GM19239 (cell line): ENCODE measurements around the gene SEC22A.

ENCODE experiments used
- DNase-seq: peaks from one replicate; pipeline ENCODE4 v3.0.0; 2011; ENCODE audit warnings: low spot score; ENCODE audit not compliant: insufficient read length
- FAIRE-seq: peaks from 2 replicates; lab custom pipeline; 2011; peaks lifted over from hg19 to GRCh38; lab: Jason Lieb, UNC

SEC22A gene

DNA sequence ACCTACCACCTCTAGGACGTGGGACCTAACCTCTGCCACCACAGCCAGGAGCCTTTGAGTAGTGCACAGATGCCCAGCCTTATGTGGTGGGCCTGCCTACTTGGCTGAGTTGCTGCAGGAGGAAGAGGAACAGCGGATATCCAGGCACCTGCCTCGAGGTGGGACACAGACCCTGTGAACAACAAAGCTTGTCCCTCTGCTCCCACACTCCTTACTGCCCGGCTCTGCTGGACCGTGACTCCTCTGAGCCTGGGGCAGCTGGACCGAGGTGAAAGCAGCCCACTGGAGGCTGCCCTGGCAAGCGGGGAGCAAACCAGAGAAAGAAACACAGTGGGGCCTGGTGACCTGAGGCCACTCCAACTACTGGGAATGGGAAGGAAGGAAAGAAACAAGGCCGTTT is 97.8 kb downstream of the SEC22A start:
- FAIRE-seq, result no peak
- DNase-seq, result no peak

- FAIRE-seq, result no peak
These were observed 98.3 kb downstream of the SEC22A start for GRCh38 chr3:123300056-123300455.

GRCh38 chr3:123300583-123300982 is 98.8 kb downstream of the SEC22A start:
- FAIRE-seq (no peak), DNase-seq (no peak)

More at GRCh38 chr3:123300056-123300455, 98.3 kb downstream of the SEC22A start:
- no peak for DNase-seq

DNA sequence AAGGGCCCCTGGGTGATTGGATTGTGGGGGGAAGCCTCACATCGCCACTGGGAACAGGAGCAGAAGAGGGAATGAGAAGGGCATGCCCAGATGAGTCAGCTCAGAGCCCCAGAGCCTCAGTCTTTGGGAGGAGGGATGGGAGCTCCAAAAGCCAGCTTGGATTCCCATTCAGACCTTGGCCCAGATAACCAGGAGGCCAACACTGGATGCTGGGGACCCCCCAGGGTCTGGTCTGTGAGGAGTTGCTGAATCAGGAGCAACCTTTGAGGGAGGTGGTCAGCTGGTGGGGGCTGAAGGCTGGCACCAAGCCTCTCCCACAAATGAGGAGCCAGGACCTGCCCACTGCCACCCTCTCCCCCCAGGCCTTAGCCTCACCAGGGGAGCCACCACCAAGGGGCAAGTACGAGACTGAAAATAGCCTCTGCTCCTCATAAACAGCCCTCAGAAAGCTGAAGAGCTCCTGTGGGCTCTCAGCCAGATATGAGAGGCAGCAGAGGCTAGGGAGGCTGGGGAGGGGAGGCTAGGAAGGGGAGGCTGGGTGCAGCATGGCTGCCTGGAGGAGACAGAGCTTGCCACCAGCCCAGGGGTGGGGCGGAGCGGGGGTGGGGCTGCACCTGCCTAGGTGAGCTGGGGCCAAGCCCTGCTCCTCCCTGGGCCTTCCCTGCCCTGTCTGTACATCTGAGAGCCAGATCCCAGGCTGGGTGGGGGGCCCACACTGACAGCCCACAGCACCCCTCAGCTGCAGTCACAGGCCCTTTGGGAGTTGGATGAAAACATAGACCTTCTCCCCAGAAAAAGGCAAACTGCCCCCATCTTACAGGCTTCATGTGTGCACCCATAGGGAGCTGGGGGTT is 99.8 kb downstream of the SEC22A start:
- DNase-seq (no peak), FAIRE-seq (no peak)

GRCh38 chr3:123302961-123303360 is 101.2 kb downstream of the SEC22A start:
- FAIRE-seq (no peak), DNase-seq (no peak)

DNA sequence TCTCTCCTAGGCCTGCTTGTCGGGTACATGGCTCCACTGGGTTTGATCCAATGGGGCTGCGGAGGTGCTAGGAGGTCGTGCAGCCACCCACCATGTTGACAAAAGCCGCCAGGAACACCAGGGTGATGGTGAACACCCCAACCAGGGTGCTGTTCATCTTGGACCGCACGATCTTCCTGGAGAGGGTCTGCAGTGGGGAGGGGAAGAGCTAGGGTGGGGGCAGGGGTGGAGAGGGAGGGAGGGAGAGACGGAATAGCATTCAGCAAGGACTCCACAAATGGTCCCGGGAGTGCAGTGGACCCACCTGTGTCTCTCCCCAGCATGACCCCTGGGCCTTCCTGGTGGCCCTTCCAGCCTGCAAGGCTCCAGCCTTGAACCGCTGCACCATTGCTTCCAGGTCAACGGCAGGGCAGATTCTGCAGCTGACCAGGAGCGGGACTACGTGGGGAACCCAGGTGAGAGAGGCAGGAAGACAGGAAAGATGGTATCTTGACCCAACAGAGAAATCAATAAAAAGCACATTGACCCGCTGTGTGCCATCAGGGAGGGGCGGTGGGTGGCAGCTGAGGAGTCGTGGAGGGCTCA is 102.3 kb downstream of the SEC22A start:
- FAIRE-seq (no peak), DNase-seq (no peak)

GRCh38 chr3:123305192-123305591 is 103.4 kb downstream of the SEC22A start:
- DNase-seq, result no peak
- FAIRE-seq, result no peak

DNA sequence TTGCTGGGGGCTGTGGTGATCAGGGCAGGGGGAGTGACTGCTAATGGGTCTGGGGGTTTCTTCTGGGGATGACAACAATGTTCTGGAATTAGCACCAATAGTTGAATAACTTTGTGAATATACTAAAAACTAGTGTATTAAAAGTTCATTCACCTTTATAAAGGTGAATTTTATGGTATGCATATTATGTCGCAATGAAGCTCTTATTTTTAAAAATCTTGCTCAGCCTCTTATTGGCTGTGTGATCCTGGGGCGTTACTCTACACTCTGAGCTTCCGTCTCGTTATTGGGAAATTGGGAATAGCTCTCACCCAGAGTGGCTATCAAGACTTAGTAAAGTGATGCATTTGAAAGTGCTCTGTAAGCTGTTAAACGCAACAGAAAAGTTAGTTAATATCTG is 105.3 kb downstream of the SEC22A start:
- FAIRE-seq, result no peak

GRCh38 chr3:123310186-123310585 is 108.4 kb downstream of the SEC22A start:
- FAIRE-seq (no peak), DNase-seq (no peak)

More for the DNA sequence above, 105.3 kb downstream of the SEC22A start:
- no peak for DNase-seq

GRCh38 chr3:123310741-123311140 is 109.0 kb downstream of the SEC22A start:
- DNase-seq (no peak), FAIRE-seq (no peak)

DNA sequence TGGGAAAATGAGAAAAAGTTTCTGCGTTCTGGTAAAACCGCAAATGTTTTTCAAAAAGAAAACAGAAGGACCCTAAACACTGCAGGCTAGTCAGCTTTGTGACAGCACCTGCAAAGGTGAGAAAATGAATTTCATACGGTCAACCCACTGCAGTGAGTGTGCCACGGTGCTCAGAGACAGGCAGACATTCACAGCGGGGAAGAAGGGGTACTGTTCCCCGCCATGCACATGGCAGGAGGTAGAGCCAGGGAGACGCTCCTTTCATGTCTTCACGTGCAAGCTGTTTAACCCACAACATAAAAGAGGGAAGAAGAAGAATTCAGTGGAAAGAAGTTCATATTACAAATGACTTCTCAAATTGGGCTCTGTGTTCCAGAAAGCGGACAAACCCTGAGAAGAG is 109.5 kb downstream of the SEC22A start:
- FAIRE-seq (no peak), DNase-seq (no peak)

GRCh38 chr3:123312331-123313265 is 110.9 kb downstream of the SEC22A start:
- DNase-seq (no peak), FAIRE-seq (no peak)

DNA sequence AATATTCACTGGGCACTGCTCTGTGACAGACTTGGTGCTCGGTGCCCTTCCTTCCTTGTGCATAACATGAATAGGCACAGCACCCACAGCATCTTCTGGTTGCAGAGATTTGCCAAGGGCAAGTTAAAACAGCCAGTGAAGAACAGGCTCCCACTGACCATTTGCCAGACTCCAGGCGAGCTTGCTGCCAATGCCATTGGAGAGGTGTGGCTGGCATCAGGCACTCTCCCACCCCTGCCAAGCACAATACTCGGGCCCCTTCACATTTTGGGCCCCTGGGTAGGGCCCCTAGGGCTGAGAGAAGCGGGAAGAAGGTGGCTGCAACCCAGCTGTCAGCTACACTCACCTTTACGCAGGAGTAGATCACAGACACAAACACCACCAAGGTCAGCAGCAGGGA is 112.1 kb downstream of the SEC22A start:
- no peak for FAIRE-seq
- no peak for DNase-seq

DNA sequence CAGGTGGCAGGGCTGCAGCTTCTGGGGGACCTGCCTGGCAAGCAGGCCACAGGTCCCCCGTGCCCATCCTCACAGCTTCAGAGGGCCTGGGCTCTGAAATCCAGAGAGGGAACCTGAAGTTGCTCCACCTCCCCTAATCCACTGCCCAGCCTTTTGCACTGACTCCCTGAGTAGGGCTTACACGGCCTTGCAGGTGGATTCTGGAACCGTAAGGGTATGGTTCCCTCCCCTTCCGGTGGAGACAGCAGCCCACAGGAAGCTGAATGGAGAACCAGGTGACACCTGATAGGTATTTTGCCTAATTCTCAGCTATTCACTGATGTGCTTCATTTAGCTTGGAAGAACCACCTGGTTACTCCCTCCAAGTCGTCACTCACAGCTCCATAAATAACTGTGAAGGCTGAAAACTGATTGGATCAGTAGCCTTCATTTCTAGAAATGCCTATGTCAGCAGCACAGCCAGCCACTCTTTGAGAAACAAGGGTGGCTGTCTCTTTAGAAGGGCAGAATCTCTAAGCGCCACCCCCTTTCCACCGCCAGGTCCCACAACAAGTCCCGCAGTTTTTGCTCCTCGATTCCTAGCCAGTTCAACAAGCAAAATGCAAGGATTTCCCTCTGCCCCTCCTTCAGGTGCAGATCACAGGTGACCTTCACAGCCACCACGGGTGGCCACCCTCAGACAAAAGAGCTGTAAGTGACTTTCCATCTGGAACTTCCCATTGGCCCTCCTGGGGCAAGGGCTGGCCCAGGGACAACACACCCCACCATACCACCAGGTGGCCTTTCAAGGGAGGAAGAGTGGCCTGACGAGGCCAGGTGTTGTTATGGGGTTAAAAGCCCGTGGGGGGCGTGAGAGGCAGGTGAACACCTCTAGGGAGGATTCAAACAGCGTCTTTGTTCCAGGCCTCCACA is 112.9 kb downstream of the SEC22A start:
- no peak for DNase-seq
- no peak for FAIRE-seq

DNA sequence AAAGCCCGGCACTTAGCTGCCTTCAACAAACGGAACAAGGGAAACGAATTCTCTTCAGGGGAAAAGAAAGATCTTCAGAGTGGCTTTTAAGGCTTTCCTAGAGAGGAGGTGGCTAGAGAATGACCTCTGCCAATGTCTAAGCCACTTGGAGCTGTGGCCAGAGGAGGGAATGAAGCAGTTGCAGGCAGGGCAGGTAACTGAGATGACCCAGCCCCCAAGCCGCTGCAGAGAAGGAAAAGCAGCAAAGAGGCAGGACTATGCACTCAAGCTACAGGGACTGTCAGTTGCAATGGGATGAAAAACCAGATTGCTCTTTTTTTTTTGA is 113.5 kb downstream of the SEC22A start:
- DNase-seq (no peak), FAIRE-seq (no peak)

DNA sequence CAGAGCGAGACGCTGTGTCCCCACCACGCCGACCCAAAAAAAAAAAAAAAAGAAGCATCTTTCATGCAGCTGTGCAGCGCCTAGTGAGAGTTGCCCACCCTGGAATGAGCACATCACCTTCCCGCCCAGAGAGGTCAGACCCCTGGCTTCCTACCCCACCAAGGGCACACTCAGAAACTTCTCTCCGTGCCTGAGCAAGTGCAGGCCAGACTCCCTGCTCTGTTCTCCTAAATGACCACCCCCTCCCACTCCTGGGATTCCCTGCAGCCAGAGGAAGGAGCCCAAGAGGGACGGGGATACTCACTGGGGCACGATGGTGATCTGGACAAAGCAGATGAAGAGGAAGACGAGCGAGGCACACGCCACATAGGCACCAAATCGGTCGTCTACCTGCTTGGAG is 116.0 kb downstream of the SEC22A start:
- FAIRE-seq (no peak), DNase-seq (no peak)

DNA sequence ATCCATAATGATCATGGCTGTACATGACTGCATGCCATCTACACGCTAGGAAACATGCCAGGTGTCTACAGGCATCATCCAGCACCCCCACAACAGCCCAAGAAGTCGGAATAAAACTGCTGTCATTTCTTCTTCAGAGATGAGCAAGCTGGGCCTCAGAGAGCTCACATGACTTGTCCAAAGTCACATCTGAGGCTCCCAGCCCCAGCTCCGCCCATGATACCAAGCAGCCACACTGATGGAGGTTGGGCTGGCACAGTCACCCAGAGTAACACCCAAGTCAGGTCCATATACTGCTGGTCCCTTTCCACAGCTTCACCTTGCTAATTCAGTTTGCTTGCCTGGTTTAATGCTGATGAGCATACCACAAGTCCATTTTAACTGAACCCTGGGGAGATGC is 116.6 kb downstream of the SEC22A start:
- DNase-seq, result no peak
- FAIRE-seq, result no peak

DNA sequence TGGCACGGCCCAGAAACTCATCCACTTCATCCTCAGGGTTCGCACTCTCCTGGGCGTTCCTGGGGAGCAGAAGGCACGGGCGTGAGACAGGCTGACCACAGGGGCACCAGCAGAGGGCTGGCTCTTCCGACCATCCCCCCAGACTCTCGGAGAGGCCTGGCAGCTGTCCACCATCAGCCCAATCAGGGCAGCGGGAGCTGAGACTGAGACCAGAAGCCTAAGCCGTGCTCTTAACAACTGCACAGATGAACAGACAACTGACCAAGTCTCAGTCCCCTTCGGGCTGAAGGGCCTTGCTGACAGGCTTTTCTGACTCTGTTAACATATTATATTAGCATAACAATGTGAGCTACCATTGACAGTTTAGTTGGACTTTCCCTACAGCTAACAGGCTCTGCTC is 118.0 kb downstream of the SEC22A start:
- FAIRE-seq (no peak), DNase-seq (no peak)

DNA sequence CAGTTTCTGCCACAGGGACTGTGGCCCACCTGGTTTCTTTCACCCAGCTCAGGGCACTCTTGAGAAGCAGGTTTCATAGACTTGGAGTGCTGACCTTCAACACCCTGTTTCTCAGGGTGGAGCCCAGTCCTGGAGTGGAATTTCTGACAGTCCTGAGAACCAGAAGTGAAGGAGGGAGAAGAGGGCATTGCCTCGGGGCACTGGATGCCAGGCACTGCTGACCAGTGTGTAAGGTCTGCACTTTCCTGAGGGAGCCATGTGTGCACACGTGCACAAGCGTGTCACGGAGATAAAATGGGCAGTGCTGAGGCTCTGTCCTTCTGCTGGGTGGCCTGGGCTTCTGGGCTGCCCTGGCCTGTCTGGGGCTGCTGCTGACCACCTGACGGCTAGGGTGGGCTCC is 118.5 kb downstream of the SEC22A start:
- no peak for DNase-seq
- FAIRE-seq, result no peak

DNA sequence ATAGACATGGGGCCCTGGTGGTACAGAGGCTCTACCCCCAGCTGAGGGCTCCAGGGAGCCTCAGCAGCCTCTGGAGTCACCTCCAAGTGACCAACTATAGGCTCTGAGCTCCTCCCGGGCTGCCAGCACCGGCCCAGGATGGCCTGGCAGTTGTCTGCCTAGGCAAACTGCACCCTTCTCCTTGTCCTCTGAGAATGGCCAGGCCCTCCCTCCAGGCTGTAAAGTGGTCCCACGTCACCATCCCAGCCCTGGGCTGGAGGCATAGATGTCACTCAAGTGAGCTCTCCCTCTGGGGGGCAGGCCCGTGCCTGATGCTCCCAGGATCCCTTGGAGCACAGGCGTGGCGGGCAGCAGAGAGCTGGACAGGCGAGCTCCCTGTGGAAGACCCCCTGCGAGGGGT is 120.1 kb downstream of the SEC22A start:
- FAIRE-seq, result no peak

More for the DNA sequence above, 120.1 kb downstream of the SEC22A start:
- DNase-seq, result no peak
